Islet of Langerhans (tissue), 1 donor: ENCODE data around the gene RNF146.
"Not testable (repeated sequence)": the region's sequence is repeated elsewhere in the genome, so short reads cannot be mapped to it uniquely, and the experiment has no call there.

ENCODE experiments used
- FAIRE-seq: peaks from one replicate; lab custom pipeline; 2011; peaks lifted over from hg19 to GRCh38; lab: Jason Lieb, UNC

RNF146 gene

DNA sequence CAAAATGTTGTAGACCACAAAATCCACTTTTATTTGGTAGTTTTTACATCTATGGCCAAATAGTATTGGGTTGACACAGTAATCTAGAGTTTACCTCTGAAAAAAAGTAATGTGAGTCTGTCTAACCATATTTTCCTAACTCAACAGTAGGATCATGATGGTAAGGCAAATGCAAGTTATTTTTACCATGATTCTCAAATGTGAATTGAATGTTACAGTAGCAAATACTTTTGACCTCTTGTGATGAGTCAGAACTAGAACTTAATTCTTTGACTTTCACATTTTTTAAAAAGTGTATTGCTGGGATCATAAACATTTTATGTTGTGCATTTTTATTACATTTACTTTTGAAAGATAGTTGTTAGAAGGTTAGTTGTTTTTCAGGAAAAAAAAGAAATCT lies 22.0 kb downstream of the RNF146 start:
- FAIRE-seq: peak; percentile 68

GRCh38 chr6:127289934-127290333 lies 23.3 kb downstream of the RNF146 start:
- FAIRE-seq: no peak

- no peak for FAIRE-seq
Measured at GRCh38 chr6:127290391-127291265, 24.0 kb downstream of the RNF146 start.

GRCh38 chr6:127291495-127291894 lies 24.8 kb downstream of the RNF146 start:
- FAIRE-seq: peak; percentile 55

DNA sequence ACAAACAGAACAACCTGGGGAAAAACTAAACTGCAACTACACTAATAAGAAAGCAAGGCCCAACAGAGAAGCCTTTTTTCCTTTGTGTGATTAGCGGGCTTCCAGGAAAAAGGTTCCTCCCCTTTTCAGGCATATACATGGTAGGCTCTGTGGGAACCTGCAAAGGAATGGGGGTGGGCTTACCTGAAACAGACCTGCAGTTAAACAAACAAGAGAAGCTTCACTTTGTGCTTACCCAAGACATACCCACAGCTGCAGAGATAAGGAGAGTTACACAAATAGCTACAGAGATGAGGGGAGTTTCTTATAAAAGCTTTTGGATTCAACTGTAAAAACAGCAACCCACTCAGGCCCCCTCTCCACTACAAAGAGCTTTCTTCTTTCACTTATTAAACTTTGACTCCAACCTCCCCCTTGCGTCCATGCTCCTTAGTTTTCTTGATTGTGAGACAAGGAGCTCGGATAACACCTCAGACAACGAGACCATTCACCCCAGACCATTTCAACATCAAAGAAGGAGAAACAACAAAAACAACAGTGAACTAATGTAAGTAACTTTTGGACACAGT lies 30.9 kb downstream of the RNF146 start:
- no peak for FAIRE-seq

GRCh38 chr6:127298475-127298874 lies 31.8 kb downstream of the RNF146 start:
- FAIRE-seq: no peak

- FAIRE-seq: no peak
Measured at GRCh38 chr6:127299522-127300240, 33.0 kb downstream of the RNF146 start.

GRCh38 chr6:127300411-127300810 lies 33.7 kb downstream of the RNF146 start:
- FAIRE-seq: no peak

DNA sequence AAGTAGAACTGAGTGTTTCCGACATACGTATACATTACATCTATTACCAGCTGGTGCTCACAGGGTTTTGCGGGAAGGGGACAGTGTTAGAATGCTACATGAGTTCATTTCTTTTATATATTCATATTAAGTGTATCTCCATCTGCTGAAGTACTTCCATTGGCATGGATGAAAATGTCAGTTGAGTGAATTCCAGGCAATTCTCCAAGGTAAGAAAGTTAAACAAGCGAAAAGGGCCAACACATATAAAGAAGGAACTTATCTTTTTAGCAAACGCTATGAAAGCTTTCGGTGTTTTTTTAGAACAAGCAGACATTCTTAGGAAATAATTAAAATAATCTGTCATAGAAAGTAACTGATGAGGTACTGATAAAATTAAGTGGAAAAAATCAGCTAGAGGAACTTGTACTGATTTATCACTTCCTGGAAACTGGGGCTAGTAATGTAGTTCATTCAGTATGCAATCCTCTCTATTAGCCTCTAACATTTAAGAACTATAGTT lies 34.6 kb downstream of the RNF146 start:
- no peak for FAIRE-seq

DNA sequence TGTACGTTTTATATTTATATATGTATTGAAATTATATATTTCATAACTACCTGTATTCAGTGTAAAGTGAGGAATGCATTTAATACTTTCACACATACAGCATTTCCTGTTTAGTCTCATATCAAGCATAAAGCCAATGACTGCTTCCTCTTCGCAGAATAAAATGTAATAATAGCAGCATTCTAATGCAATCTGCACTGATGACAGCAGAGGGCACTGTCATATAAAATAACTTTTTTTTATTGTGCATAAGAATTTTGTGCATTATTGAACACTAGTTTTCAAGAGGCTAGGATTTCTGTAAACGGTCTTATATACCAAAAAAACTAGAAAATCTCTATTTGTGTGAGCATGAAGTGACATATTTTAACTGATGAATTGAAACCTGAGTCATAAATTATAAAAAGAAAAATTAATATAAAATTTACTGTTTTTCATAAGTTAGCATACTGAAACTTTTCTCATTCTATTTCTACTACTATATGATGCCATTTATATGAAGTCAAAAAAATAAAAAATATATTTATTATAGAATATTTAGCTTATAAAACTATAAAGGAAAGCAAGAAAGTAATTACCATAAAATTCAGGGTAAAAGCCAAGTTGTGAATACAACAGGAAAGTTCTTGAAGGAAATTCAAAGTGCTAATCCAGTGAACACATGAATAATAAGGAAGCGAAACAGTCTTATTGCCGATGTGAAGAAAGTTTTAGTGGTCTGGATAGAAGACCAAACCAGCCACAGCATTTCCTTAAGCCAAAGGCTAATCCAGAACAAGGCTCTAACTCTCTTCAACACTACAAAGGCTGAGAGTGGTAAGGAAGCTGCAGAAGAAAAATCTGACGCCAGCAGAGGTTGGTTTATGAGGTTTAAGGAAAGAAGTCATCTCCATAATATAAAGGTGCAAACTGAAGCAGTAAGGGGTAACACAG lies 36.3 kb downstream of the RNF146 start:
- peak; percentile 98 for FAIRE-seq

DNA sequence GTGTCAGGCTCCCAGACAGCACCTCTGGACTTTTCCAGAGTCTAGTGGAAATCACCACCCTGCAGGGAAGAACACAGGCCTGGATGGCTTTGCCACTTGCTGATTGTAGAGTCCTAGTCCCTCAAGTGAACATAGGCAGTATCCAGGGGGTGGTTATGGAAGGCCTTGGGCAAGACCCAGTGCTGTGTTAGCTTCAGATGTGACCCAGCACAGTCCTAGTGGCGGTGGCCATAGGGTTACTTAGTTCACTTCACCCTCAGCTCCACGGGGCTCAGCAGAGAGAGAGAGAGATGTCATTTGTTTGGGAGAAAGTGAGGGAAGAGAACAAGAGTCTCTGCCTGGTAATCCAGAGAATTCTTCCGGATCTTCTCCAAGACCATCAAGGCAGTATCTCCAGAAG lies 37.3 kb downstream of the RNF146 start:
- no peak for FAIRE-seq

DNA sequence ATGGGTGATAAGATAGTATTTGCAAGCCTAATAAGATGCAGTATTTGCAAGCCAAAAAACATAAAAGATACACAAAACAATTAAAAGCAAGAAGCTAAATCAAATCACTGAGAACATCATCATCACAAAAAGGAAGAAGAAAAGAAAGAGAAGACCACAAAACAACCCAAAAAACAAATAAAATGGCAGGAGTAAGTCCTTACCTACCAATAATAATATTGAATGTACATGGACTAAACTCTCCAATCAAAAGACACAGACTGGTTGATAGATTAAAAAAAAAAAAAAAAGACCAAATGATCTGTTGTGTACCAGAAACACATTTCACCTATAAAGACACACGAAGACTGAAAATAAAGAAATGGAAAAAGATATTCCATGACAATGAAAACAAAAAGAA lies 39.1 kb downstream of the RNF146 start:
- no peak for FAIRE-seq

DNA sequence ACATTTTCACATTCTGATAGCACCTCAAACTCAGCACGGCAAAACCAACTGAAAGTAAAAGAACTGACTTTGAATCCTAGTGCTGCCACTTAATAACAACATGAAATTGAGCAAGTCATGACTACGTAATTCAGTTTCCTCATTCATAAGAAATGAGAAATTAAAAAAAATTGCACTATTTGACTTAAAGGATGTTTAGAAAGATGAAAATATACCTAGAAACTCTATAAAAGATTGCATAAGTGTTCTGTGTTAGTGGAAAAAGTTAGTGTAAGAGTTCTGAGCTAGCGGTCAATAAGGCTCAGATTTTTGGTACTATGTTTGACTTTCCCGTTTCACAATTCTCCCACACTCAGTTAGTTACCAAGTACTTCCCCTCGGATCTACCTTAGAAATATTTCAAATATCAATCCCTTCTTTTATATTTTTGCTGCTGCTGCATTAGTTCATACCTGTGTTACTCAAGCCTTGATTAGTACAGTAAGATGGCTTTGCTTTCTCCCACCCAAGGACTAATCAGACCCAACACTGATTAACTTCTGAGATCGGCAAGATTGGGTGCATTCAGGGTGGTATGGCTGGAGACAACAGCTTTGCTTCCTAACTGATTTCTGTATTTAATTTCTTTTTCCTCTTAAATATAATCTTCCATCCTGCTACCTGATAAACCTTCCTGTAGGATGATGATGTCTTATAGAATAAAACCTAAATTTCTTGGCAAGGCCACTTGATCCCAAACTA lies 50.9 kb downstream of the RNF146 start:
- no peak for FAIRE-seq

GRCh38 chr6:127319686-127320085 lies 53.0 kb downstream of the RNF146 start:
- FAIRE-seq: no peak

GRCh38 chr6:127328043-127328609 lies 61.5 kb downstream of the RNF146 start:
- FAIRE-seq: no peak

- not testable (repeated sequence) for FAIRE-seq
Measured at GRCh38 chr6:127331256-127331655, 64.6 kb downstream of the RNF146 start.

DNA sequence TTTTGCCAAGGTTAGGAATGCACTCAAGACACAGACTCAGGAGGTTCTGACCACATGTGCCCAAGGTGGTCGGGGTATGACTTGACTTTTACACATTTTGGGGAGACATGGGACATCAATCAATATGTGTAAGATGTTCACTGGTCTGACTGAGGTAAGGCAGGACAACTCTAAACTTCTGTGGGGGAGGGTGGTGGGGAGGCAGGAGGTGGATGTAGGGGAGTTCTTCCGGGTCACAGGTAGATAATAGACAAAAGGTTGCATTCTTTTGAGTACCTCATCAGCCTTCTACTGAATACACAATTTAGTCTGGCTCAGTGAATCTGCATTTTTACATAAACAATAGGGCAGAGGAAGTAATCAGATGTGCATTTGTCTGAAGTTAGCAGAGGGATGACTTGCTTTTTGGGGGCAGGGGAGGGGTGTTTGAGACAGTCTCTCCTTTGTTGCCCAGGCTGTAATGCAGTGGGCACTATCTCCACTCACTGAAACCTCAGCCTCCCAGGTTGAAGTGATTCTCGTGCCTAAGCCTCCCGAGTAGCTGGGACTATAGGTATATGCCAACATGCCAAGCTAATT lies 65.8 kb downstream of the RNF146 start:
- no peak for FAIRE-seq
